Measurements from ENCODE around the gene UBE2G1.

GRCh38 chr17:4368341-4368740 is 1.9 kb upstream of the UBE2G1 start:
- TF ChIP-seq CTCF (IDR thresholded peaks at IDR 0.05; ENCODE audit: poor library complexity, severe bottlenecking) (no peak), POLR2AphosphoS5 (IDR thresholded peaks at IDR 0.05) (no peak), EZH2 (IDR thresholded peaks at IDR 0.05; ENCODE audit: borderline replicate concordance, insufficient read depth, low read length, poor library complexity, severe bottlenecking) (no peak), EP300 (conservative IDR thresholded peaks at IDR 0.05; ENCODE audit: poor library complexity, severe bottlenecking) (no peak), SMC3 (conservative IDR thresholded peaks at IDR 0.05; ENCODE audit: poor library complexity) (no peak), TAF1 (IDR thresholded peaks at IDR 0.05; ENCODE audit: low read depth) (no peak), RAD21 (conservative IDR thresholded peaks at IDR 0.05) (no peak), REST (IDR thresholded peaks at IDR 0.05; ENCODE audit: borderline replicate concordance) (no peak), MXI1 (conservative IDR thresholded peaks at IDR 0.05; ENCODE audit: poor library complexity, severe bottlenecking) (no peak)

Measured in neural cell (in vitro differentiated cells).